Measurements from ENCODE around the gene NTSR1.
"Not testable (repeated sequence)": the region's sequence is repeated elsewhere in the genome, so short reads cannot be mapped to it uniquely, and the experiment has no call there.

Gene NTSR1

DNA sequence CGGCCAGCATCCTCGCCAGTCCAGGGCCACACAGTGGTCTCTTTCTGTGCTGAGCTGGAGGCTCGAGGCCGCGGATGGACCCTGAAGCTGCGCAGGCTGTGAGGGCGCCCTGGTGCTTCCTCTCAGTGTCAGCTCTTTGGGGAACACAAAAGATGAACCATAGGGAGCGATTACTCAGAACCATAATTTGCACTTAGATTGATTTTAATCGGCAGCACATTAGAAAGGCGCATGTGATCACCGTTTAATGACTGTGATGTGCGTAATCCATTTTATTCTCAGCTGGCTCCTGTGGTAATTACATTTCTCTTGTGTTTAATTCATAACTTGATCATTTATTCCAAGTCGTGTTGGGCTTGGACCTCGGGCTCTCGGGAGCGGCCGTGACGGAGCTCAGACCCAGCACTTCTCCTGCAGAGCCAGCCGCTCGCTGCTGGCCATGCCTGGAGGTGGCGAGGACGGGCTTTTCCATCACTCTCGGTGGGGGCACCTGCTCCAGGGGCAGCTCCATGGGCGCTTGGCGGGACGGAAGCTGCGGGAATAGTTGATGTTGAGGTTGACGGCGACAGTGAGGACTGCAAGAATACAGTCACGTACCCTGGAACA is 25.6 kb upstream of the NTSR1 start:
- DNase-seq (ENCODE audit: low read depth in 1 of 2, low spot score in 1 of 2) = no peak
- H3K27me3 ChIP-seq (ENCODE audit: insufficient read depth, poor library complexity, severe bottlenecking) = no peaks in the 10 kb centered on the region
- TF ChIP-seq, protein P1, sequence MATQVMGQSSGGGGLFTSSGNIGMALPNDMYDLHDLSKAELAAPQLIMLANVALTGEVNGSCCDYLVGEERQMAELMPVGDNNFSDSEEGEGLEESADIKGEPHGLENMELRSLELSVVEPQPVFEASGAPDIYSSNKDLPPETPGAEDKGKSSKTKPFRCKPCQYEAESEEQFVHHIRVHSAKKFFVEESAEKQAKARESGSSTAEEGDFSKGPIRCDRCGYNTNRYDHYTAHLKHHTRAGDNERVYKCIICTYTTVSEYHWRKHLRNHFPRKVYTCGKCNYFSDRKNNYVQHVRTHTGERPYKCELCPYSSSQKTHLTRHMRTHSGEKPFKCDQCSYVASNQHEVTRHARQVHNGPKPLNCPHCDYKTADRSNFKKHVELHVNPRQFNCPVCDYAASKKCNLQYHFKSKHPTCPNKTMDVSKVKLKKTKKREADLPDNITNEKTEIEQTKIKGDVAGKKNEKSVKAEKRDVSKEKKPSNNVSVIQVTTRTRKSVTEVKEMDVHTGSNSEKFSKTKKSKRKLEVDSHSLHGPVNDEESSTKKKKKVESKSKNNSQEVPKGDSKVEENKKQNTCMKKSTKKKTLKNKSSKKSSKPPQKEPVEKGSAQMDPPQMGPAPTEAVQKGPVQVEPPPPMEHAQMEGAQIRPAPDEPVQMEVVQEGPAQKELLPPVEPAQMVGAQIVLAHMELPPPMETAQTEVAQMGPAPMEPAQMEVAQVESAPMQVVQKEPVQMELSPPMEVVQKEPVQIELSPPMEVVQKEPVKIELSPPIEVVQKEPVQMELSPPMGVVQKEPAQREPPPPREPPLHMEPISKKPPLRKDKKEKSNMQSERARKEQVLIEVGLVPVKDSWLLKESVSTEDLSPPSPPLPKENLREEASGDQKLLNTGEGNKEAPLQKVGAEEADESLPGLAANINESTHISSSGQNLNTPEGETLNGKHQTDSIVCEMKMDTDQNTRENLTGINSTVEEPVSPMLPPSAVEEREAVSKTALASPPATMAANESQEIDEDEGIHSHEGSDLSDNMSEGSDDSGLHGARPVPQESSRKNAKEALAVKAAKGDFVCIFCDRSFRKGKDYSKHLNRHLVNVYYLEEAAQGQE (IDR thresholded peaks at IDR 0.05; ENCODE audit: insufficient replicate concordance, low read depth) = no peak
- TF ChIP-seq GABPA (IDR thresholded peaks at IDR 0.05; ENCODE audit: low read depth) = no peak
- TF ChIP-seq, protein P2, sequence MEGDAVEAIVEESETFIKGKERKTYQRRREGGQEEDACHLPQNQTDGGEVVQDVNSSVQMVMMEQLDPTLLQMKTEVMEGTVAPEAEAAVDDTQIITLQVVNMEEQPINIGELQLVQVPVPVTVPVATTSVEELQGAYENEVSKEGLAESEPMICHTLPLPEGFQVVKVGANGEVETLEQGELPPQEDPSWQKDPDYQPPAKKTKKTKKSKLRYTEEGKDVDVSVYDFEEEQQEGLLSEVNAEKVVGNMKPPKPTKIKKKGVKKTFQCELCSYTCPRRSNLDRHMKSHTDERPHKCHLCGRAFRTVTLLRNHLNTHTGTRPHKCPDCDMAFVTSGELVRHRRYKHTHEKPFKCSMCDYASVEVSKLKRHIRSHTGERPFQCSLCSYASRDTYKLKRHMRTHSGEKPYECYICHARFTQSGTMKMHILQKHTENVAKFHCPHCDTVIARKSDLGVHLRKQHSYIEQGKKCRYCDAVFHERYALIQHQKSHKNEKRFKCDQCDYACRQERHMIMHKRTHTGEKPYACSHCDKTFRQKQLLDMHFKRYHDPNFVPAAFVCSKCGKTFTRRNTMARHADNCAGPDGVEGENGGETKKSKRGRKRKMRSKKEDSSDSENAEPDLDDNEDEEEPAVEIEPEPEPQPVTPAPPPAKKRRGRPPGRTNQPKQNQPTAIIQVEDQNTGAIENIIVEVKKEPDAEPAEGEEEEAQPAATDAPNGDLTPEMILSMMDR (IDR thresholded peaks at IDR 0.05; ENCODE audit: insufficient read depth, low read length) = no peak
- no peak for TF ChIP-seq SPI1 (IDR thresholded peaks at IDR 0.05; ENCODE audit: borderline replicate concordance, low read depth)
- TF ChIP-seq POLR2AphosphoS5 (IDR thresholded peaks at IDR 0.05; ENCODE audit: low read depth) = no peak
- no peak overlapping the region for H3K27ac ChIP-seq (replicated peaks)
- H3K4me3 ChIP-seq (replicated peaks; ENCODE audit: insufficient read depth, low read length) = no peak overlapping the region

DNA sequence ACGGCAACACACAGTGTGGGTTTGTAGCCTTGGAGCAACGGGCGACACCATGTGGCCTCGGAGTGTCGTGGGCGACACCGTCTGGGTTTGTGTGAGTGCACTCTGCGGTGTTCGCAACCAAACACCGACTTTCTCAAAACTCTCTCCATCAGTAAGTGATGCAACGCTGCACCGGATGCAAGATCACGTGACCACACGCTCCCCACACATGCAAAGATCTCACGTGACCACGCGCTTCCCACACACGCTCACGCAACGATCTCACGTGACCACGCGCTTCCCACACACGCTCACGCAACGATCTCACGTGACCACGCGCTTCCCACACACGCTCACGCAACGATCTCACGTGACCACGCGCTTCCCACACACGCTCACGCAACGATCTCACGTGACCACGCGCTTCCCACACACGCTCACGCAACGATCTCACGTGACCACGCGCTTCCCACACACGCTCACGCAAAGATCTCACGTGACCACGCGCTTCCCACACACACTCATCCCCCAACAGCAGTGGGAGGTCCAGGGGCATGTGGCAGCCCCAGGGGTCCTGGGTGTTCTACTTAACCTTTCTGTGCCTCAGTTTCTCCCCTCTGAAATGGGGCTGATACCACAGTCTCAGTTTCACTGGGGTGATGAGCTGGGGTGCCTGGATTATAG is 24.8 kb upstream of the NTSR1 start:
- H3K4me3 ChIP-seq (replicated peaks; ENCODE audit: insufficient read depth, low read length); H3K27me3 ChIP-seq (ENCODE audit: insufficient read depth, poor library complexity, severe bottlenecking); DNase-seq (ENCODE audit: low read depth in 1 of 2, low spot score in 1 of 2); H3K27ac ChIP-seq (replicated peaks): not testable (repeated sequence)

DNA sequence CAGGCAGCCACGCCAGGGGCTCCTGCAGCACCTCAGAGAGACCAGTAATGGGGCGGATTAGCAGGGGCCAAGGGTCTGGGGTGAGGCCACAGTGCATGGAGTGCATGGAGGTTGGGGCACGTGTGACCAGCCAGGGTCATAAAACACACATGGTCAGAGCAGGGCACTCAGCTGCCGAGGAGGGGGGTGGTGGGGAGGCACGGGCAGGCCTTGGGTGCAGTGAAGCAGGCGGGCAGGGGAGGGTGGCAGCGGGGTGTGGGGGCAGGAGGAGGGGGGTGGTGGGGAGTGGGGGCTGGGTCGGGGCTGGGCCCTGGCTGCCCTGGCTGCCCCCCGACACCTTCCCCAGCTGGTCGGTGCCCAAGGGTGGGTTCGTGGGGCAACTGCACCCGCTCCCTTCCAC is 23.7 kb upstream of the NTSR1 start:
- no peak overlapping the region for H3K4me3 ChIP-seq (replicated peaks; ENCODE audit: insufficient read depth, low read length)
- DNase-seq (ENCODE audit: low read depth in 1 of 2, low spot score in 1 of 2) = no peak
- no peak overlapping the region for H3K27ac ChIP-seq (replicated peaks)
- H3K27me3 ChIP-seq (ENCODE audit: insufficient read depth, poor library complexity, severe bottlenecking) = no peaks in the 10 kb centered on the region
- TF ChIP-seq, protein P2 (IDR thresholded peaks at IDR 0.05; ENCODE audit: insufficient read depth, low read length) = no peak
- TF ChIP-seq, protein P1 (IDR thresholded peaks at IDR 0.05; ENCODE audit: insufficient replicate concordance, low read depth) = no peak

DNA sequence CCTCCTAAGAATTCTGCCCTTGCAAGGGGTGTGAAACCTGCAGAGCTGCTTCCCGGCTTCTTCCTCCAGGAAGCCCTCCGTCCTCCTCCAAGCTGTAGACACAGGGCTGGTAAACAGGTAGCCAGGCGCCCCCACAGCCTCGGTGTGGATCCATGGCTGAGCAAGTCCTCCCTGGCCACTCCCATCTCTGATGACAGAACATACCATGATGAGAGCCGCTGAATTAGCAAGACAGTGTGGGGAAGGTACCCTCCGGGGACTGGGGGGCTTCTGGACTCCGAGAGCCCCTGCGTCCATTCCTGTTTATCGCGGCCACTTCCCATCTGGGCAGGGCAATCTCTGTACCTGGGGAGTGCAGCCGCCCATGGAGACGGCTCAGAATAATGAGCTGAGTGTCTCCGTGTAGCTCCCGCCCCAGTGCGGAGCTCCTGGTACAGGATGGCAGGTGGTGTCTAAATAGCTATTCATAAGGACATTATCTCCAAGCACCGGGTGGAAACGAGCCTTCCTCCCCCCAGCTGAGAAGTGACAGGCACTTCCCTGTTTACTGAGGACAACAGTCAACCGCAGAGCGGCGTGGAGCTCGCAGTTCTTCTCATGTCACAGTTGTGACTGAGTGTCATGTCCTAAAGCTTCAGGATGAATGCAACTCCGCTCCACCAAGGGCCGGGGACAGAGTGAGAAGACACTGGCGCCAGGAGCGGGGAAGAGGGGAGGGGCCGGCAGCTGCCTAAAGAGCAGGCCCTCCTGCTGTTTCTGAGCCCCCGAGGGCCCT is 22.7 kb upstream of the NTSR1 start:
- peak overlapping the region; percentile 57 for H3K27ac ChIP-seq (replicated peaks)
- DNase-seq (ENCODE audit: low read depth in 1 of 2, low spot score in 1 of 2) = peak; percentile 74 to 97
- H3K27me3 ChIP-seq (ENCODE audit: insufficient read depth, poor library complexity, severe bottlenecking) = no peaks in the 10 kb centered on the region
- no peak overlapping the region for H3K4me3 ChIP-seq (replicated peaks; ENCODE audit: insufficient read depth, low read length)
- TF ChIP-seq, protein P2 (IDR thresholded peaks at IDR 0.05; ENCODE audit: insufficient read depth, low read length) = no peak
- TF ChIP-seq, protein P1 (IDR thresholded peaks at IDR 0.05; ENCODE audit: insufficient replicate concordance, low read depth) = no peak
- TF ChIP-seq GABPA (IDR thresholded peaks at IDR 0.05; ENCODE audit: low read depth) (no peak), POLR2AphosphoS5 (IDR thresholded peaks at IDR 0.05; ENCODE audit: low read depth) (peak; percentile 84), SPI1 (IDR thresholded peaks at IDR 0.05; ENCODE audit: borderline replicate concordance, low read depth) (peak; percentile 98)
